GM18508 (cell line): ENCODE data around the gene MTCH1.

ENCODE experiments used
- ATAC-seq: cut with Tn5 transposase; IDR thresholded peaks from one replicate; pipeline ENCODE4 v1.9.1; 2021; ENCODE audit warnings: moderate number of reproducible peaks; ENCODE audit not compliant: insufficient read depth, unreplicated experiment

MTCH1 gene

DNA sequence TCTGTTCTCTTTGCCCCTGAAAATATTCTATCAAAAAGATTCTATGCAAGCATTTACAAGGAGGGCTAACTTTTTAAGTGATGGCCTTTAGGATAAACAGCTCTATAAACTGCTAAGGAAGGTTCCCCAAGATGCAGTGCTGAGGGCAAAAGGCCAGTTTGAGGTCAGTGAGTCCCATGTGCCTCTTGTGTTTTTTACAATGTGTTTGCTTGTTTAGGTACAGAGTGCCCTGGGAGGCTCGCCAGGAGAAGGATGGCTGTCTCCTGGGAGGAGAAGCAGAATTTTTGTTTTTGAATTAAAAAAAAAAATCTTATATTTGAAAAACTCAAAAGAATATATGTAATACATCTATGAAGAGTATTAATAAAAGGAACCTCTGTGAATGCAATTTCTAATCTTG is 12.8 kb downstream of the MTCH1 start:
- no peak for ATAC-seq

DNA sequence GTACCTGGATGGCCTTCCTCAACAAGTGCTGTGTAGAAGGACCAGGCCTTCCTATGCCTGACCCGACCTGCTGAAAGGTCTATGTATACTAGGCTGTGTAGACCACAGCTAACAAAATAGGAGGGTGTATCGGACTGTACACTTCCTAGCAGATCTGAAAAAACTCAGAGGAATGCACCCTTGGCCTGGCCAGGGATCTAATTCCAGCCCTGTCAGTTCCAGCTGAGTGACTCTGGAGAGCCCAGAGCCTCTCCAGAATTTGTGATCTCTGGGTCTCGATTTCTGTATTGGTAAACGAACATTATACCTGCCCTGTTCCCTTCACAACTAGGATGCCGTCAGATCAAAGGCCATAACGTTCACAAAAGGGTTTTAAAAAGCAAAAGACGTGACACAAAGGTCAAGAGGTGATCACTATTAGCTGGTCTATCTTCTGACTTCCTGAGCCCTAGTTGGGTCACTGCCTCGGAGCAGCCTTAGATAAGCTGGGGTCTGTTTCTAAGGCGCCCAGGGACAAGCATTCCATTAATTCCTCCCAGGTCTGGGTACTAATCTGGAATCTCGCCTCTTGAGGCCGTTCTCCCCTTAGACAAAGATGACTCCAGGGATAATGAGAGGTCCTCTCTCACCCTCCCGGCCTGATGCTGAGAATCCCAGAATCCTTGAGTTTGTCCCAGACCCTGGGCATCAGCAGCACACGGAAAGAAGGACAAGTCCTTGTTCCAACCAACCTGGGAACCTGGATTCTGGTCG is 13.9 kb downstream of the MTCH1 start:
- ATAC-seq = no peak

DNA sequence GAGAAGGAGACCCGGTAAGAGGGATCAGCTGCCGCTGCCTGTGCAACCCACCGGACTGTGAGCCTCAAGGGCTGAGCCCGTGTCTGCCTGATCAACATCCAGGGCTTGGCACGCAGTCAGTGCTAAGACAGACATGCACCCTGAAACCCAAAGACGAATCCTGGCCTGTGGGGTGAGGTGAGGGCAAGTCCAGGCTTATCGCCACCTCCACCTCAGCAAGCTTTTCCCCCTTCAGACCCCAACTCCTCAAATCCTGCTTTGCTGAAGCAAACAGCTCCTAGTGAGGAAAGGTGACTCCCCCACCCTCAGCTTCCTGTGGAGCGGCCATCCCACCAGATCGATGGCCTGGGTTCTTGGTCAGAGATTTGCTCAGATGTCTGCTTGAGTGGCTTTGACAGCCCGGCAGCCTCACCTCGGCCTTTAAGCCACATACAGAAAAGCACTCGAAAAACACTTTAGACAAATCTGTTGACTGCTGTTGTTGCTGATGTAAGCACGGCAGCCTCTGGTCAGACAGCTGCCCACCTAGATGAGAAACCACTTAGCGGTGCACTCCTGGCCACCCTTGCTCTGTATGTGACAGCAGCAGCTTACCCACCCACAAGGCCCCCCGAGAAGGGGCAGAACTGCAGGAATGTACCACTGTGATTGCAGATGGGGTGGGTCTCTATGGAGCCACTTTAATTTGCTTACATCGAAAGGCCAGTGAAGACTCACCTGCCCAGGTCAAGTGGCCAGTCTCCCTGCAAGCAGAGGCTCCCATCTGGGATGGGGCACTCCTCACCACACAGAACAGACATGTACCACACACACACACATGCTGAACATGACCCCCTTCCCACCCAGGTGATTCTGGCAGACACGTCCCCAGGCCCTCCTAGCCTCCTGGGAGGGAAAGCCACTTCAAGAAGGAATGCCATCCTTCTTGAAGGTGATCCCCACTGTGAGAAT is 14.8 kb downstream of the MTCH1 start:
- no peak for ATAC-seq

DNA sequence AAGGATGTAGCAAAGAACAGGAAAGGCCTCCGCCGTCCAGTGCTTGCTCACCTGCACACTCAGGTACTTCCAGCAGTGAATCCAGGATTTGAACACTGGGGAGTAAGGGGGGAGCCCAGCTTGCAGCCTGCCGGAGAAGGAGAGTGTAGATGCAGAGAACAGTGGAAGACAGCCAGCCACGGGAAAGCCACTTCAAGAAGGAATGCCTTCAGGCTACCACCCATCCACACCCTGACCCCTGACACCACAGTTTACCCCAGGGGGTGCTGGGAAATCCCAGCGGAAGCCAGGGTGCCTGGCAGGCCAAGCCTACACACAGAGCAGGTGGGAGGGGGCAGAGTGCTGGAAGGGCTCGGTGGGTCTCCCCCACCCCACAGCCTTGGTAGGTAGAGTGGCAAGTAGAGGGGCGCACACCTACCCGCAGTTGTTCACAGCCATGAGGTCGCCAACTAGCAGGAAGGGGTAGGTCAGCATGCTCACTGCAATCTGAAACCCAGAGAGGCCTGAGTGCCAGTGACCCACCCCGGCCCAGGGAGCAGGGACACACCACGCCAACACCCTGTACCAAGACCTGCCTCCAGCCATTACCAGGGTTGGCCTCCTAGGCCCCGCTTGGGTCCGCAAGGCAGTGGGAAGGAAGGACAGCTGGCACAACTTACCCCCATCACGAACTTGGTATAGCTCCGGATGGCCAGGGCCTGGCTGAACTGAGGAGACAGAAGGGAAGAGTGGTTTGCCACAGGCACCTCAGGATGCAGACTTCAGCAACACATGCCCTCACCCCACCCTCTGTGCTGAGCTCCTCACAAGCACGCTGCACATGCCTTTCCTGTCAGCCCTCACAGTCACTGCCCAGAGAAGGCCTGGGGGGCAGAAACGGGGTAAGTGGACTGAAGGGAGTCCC is 15.8 kb downstream of the MTCH1 start:
- ATAC-seq = no peak

DNA sequence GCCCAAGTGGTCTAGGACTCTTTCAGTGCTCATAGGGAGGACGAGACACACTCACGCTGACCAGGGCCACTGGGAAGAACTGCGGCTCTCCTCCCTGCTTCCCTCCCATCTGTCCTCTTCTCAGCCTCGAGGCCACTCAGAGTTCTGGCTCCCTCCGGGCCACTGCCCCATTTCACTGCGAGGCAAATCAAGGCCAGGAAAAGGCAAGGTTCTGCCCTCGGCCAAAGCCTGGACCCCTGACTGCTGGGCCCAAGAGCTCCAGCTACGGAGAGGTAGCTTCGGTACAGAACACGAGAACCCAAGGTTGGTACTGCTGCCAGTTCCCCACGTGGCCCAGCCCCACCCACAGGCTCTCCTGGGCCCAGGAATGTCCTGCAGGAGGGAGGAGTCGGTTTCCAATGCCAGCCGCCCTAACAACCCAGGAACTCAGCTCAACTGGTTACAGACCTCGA is 16.7 kb downstream of the MTCH1 start:
- no peak for ATAC-seq

DNA sequence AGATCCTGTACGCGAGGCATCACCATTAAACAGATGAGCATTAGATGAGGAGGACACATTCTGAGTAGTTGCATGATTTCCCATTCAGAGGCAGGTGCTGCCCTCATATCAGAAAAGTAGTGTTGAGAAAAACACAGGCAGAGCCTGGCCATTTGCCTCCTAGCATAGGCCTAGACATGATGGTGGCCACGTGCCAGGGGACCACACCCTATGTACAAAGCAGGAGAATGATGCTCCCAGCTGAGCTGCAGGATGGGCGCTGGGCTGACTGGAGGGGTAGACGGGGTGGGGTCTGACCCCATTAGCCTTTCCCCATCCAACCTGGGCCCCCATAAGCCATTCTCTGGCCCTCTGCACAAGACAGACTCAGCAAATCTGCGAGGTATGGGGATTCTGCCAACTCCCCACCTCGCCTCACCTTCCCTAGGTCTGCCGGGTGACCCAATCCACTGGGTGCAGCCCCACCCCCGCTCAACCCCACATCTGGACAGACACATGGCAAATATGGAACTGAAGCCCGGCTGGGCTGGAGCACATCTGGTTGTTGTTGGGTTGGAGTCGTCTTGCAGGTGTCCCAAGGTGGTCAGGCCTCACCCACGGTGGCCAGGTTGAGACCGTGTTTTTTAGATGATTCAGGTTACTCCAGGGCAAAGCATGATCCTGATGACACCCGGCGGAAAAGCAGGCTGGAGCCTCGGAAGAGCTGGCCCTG is 17.6 kb downstream of the MTCH1 start:
- no peak for ATAC-seq

DNA sequence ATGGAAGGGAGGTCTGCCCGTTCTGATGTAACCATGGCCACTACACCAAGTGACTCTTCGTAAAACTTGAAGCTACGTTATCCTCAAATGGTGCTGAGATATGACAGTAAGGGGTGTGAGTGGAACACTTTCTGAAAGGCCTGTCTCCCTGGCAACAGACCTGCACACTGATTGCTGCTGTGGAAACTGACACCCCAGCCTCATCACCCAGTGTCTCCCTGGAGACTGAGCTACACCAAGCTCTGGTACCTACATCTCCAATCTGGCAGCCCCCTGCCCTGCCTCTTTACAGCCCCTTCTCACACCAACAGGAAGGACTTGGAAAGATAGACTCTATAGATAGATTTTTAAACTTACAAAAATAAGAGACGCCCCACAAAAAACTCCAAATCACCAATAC is 18.2 kb downstream of the MTCH1 start:
- no peak for ATAC-seq

DNA sequence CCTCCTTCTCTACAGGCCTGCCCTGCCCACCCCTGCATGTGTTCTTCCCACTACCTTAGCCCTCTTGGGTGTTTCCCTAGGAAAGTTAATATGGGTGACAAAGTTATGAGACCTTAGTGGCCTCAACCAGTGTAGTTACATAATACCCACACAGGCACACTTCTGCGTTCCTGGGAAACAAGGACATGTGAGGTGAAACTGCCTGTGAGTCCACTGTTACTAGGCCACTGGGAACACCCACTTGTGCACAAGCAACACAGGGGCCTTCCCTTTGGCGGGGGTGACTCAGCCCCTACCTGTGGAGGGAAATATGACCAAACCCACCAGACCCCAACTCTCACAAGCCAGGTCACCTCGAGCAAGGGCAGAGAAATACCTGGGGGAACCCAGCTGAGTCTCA is 18.7 kb downstream of the MTCH1 start:
- no peak for ATAC-seq

DNA sequence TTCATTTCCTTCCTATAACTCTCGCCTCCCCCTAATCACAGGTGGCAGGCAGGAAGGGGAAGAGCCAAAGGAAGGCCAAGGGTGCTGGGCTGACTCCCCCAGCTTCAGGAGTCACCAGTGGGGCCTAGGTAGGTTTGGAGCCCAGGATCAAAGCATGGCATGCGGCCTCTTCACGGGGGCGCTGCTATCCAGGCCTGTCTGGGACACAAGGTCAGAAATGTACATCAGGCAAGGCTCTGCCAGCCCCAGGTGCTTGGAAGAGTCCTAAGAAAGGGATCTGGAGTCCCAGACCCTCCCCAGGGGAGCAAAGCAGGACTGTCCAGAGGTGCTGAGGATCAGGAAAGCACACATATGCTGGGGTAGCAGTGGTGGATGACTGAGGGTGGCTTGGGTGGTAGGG is 21.1 kb downstream of the MTCH1 start:
- ATAC-seq = no peak

DNA sequence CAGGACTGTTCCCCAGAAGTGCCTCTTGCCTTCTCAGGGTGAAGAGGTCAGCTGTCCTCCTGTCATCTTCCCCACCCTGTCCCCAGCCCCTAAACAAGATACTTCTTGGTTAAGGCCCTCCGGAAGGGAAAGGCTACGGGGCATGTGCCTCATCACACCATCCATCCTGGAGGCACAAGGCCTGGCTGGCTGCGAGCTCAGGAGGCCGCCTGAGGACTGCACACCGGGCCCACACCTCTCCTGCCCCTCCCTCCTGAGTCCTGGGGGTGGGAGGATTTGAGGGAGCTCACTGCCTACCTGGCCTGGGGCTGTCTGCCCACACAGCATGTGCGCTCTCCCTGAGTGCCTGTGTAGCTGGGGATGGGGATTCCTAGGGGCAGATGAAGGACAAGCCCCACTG is 21.6 kb downstream of the MTCH1 start:
- no peak for ATAC-seq

DNA sequence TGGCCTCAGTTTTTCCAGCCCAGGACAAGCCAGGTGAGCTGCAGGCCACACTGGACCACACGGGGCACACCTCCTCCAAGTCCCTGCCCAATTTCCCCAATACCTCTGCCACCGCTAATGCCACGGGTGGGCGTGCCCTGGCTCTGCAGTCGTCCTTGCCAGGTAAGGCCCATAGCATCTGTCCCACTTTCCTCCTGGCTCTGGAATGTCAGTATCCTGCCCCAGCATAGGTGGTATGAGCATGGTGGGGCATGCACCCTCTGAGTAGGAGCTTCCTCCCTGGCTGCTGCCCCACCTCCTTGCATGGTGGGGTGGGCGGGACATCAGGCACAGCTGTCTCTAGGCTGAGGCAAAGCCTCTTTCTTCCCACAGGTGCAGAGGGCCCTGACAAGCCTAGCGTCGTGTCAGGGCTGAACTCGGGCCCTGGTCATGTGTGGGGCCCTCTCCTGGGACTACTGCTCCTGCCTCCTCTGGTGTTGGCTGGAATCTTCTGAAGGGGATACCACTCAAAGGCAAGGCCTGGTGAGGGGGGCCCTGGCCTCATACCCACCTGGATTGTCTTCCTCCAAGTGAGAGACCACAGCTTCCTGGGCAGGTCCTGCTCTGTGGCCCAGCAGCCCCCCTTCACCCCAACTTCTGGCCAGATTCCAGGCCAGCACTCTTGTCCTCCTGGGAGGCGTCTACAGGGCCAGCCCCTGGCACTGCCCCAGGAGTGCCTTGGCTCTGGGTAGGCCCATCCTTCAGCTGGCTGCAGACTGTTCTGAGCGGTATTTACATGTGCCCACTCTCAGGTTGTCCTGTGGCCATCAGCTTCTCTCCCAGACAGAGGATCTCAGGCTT is 22.3 kb downstream of the MTCH1 start:
- ATAC-seq = no peak

DNA sequence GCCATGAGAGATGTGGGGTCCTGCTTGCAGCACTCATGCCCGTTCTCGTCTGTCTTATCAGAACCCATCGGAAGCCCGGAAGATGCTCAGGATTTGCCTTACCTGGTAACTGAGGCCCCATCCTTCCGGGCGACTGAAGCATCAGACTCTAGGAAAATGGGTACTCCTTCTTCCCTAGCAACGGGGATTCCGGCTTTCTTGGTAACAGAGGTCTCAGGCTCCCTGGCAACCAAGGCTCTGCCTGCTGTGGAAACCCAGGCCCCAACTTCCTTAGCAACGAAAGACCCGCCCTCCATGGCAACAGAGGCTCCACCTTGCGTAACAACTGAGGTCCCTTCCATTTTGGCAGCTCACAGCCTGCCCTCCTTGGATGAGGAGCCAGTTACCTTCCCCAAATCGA is 23.1 kb downstream of the MTCH1 start:
- no peak for ATAC-seq

DNA sequence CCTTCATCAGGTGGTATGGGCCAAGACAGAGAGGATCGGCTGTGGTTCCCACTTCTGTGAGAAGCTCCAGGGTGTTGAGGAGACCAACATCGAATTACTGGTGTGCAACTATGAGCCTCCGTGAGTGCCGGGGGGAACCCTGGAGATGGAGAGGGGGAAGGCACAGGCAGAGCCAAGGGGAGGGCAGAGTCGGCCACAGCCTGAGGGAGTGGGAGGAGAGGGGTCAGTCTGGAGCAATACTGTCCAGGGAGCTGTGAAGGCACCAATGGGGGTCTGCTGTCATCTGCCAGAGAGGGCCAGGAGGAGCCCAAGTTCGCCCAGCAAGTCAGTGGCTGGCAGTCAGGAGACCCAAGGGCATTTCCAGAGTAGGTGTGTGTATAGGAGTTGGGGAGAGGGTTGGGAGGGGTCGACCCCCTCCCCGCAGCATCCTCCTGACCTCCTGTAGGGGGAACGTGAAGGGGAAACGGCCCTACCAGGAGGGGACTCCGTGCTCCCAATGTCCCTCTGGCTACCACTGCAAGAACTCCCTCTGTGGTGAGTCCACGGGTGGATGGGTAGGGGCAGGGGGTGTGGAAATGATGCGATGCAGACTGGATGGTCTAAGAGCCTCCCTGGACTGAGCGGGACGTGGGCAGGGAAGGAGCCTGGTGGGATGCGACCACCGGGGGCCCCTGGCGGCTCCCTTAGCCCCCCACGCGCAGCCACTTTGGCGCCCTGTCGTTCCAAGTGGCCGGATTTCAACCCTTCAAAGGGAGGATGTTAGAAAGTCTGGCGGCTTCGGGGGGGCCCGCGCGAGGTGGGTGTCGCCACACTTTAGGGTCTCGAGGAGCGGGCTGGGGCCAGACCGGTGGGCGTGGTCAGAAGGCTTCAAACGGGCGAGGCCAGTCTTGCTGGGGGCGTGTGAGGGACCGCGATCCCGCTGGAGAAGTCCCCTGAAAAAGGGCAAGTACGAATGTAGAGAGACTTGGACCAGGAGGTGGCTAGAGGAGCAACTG is 24.3 kb downstream of the MTCH1 start:
- no peak for ATAC-seq

DNA sequence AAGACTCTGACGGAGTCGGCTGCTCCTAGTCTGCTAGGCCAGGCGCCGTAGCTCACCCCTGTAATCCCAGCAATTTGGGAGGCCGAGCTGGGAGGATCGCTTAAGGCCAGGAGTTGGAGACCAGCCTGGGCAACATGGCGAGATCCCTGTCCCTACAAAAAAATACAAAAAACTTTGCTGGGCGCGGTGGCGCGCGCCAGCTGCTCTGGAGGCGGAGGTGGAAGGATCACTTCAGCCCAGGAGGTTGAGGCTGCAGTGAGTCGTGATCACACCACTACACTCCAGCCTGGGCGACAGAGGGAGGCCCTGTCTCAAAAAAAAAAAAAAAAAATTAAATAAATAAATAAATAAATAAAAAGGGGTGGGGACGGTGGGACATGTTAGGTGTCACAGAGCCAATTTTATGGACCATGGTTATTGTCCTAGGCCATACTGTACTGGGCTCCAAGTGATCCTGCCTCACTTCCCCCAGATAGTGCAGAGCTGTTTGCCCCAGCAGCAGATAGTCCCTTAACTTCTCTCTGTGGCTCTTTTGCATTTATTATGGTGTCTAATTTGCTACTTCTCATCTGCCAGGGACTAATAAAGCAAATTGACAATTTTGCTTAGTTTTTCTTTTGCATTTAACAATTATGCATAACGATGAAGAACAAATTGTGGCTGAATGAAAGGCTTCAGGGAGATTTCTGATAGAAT is 26.3 kb downstream of the MTCH1 start:
- no peak for ATAC-seq

DNA sequence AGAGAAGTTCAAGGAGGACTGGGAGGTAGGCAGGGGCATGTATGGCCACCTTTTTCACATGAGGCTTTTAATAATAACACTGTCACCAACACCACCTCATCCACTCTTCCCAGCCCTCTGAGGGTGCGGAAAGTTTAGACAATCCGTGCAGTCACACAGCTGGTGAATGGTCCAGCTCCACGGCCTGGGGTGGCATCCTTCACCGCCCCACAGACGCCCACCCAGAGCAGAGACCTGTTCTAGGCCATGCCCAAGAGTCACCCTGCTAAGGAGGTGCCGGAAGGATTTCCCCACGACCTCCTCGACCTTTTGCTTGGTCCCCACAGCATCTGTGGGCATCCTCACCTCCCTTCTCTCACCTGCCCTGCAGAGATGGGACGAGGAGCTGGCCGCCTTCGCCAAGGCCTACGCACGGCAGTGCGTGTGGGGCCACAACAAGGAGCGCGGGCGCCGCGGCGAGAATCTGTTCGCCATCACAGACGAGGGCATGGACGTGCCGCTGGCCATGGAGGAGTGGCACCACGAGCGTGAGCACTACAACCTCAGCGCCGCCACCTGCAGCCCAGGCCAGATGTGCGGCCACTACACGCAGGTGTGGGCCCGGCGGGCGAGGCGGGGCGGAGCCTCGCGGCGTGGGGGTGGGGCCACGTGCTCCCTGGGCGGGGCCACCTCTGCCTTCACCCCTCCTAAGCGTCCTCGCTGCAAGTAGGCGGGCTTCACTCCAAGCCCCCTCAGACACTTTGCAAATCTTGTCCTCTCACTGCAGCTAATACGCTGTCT is 27.0 kb downstream of the MTCH1 start:
- ATAC-seq = no peak

DNA sequence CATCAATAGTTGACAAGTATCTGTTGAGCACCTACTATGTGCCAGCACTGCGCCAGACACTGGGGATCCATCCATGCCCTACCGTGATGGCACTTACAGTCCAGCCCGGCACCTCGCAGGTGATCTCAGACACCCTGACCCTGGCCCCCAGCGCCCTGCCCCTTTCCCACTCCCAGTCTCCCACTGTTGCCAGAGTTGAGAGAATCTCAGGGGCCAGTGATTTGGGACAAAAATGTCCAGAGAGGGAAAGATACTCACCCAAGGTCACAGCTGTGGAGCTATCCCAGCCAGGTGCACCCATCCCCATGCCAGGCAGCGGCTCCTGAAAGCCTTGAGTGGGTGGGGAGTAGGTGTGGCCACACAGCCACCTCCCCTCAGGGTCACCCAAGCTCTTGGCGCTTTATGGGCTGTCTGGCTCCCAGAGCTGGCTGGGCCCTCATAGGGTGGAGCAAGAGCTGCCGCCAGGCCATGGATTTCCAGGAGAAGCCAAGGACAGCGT is 28.2 kb downstream of the MTCH1 start:
- ATAC-seq = no peak
